Psoas muscle (tissue), 8 donors: ENCODE data around the gene RPL27. TPM values are rescaled to one million over a fixed set of nuclear protein-coding genes. Genes with fewer than 3 reads are reported as not detected.

ENCODE experiments used
- ATAC-seq, 4 donors: fragments of 200-7000 bp; cut with Tn5 transposase; one replicate each; pipeline ENCODE4 v1.9.1; 2020; ENCODE audit warnings: moderate library complexity in 3 of 4, mild to moderate bottlenecking in 2 of 4
- DNase-seq, 2 donors: peaks; one replicate each; pipeline ENCODE4 v3.0.0-alpha.2; 2020
- H3K27ac ChIP-seq: fragments of 200-600 bp; one replicate; pipeline ENCODE4 v1.8.0; 2022
- H3K27me3 ChIP-seq, 3 donors: fragments of 200-600 bp in 1 of 3; one replicate each; pipeline versions ENCODE4 v1.6.1 to v1.8.0; 2013 to 2022; ENCODE audit warnings: low read length in 2 of 3, mild to moderate bottlenecking in 2 of 3, moderate library complexity in 1 of 3; ENCODE audit not compliant: insufficient read depth in 3 of 3
- H3K36me3 ChIP-seq, 2 donors: fragments of 200-600 bp in 1 of 2; one replicate each; pipeline versions ENCODE4 v1.6.1 to v1.8.0; 2013 to 2022; ENCODE audit warnings: low read depth in 1 of 2, mild to moderate bottlenecking in 1 of 2, moderate library complexity in 1 of 2; ENCODE audit not compliant: insufficient read depth in 1 of 2
- H3K4me1 ChIP-seq: fragments of 200-600 bp; one replicate; pipeline ENCODE4 v1.8.0; 2022
- H3K4me3 ChIP-seq: fragments of 200-600 bp; one replicate; pipeline ENCODE4 v1.8.0; 2022; ENCODE audit warnings: mild to moderate bottlenecking
- H3K9me3 ChIP-seq: fragments of 200-600 bp; one replicate; pipeline ENCODE4 v1.8.0; 2022
- CTCF ChIP-seq: fragments of 200-600 bp; IDR thresholded peaks from one replicate; pipeline ENCODE4 v1.8.0; 2022; ENCODE audit warnings: antibody characterized with exemption
- WGBS, 3 donors: extraction: QIAGEN DNeasy Blood & Tissue Kit; methylation state at CpG; one replicate each; pipeline versions ENCODE4 v1.1.6 to v1.1.7; 2013; 5-methylcytosine and 5-hydroxymethylcytosine counted together
- intact Hi-C, 2 donors: fragments of 100-400 bp; cut with DNase I; formaldehyde crosslinking; loops; one replicate each; pipeline versions ENCODE4 v1.11.0 to v1.14.2; 2022
- polyA plus RNA-seq, 3 donors: library from polyadenylated mRNA; stranded (reverse); fragments of 200-250 nt; gene quantifications; one replicate each; pipeline ENCODE4 v1.2.3, GENCODE V29; 2013
- total RNA-seq, 4 donors: library from RNA; stranded (reverse); fragmentation: NEBNext Ultra II Directional in 2 of 4; extraction: Animal tissue kit (Norgen Biotek cat#: 25700) in 2 of 4; gene quantifications; one replicate each; pipeline versions ENCODE4 v1.2.1 to v1.2.4, GENCODE V29; 2021 to 2023
- donor health status: healthy with polysubstance abuse.
- donor health status: DM: no; HTN: no; CAD: no; lungs with moderate emphysema.
- donor health status: Bipolar disorder and iron deficiency.
- donor health status: healthy.
- donor health status: DM: yes; HTN: yes; CAD: no.
- donor health status: DM: no; HTN: no; CAD: no.
- donor health status: DM: no; HTN: no; CAD: no.
- donor health status: DM: yes; HTN: yes; CAD: no.

The RPL27 gene
- total and polyA plus RNA-seq, 7 donors, result 506 to 3,118 (median 1,045) TPM

GRCh38 chr17:43013296-43013695, 15.1 kb downstream of the RPL27 start:
- no peak overlapping the region for H3K4me3 ChIP-seq
- no peak overlapping the region for H3K27ac ChIP-seq
- no peaks in the 10 kb centered on the region for H3K27me3 ChIP-seq
- H3K4me1 ChIP-seq, result no peaks in the 10 kb centered on the region
- no peaks in the 10 kb centered on the region for H3K9me3 ChIP-seq
- 75 to 79% (median 75%) methylated on average over 8 of the region's 8 CpGs for WGBS, 3 donors
- ATAC-seq (no peak), DNase-seq (no peak)
- intact Hi-C loops, result no loop called here
- TF ChIP-seq CTCF, result no peak
- H3K36me3 ChIP-seq, result peaks cover 0 to 45% of the 10 kb centered on the region in 2 donors

GRCh38 chr17:43014020-43014648, 15.9 kb downstream of the RPL27 start:
- Histone ChIP-seq H3K27me3 (no peaks in the 10 kb centered on the region), H3K9me3 (no peaks in the 10 kb centered on the region), H3K4me3 (no peak overlapping the region), H3K36me3 (peaks cover 0 to 52% of the 10 kb centered on the region in 2 donors), H3K4me1 (peaks cover 3% of the 10 kb centered on the region), H3K27ac (no peak overlapping the region)
- ATAC-seq (no peak), DNase-seq (no peak)
- intact Hi-C loops, result no loop called here
- no peak for TF ChIP-seq CTCF
- 78 to 82% (median 79%) methylated on average over 12 of the region's 12 CpGs for WGBS, 3 donors

GRCh38 chr17:43014649-43015542, 16.7 kb downstream of the RPL27 start:
- H3K4me3 ChIP-seq, result no peak overlapping the region
- intact Hi-C loops, result no loop called here
- H3K4me1 ChIP-seq, result peaks cover 5% of the 10 kb centered on the region
- ATAC-seq (no peak), DNase-seq (no peak)
- no peaks in the 10 kb centered on the region for H3K27me3 ChIP-seq
- peaks cover 0 to 52% of the 10 kb centered on the region in 2 donors for H3K36me3 ChIP-seq
- H3K27ac ChIP-seq, result peak overlapping the region; percentile 46
- no peak for TF ChIP-seq CTCF
- H3K9me3 ChIP-seq, result no peaks in the 10 kb centered on the region
- WGBS, 3 donors, result 71 to 76% (median 75%) methylated on average over 8 of the region's 8 CpGs

GRCh38 chr17:43015579-43015978, 17.4 kb downstream of the RPL27 start:
- Histone ChIP-seq H3K9me3 (no peaks in the 10 kb centered on the region), H3K4me1 (peaks cover 7% of the 10 kb centered on the region), H3K27ac (peak overlapping the region; percentile 46), H3K36me3 (peaks cover 0 to 52% of the 10 kb centered on the region in 2 donors), H3K27me3 (no peaks in the 10 kb centered on the region), H3K4me3 (no peak overlapping the region)
- DNase-seq (peak; percentile 73 to 87), ATAC-seq (peak; percentile 22 to 66 (median 64))
- WGBS, 3 donors, result 45 to 54% (median 49%) methylated on average over 8 to 9 of the region's 9 CpGs
- intact Hi-C loops, result no loop called here
- TF ChIP-seq CTCF, result no peak
